Measurements from ENCODE around the gene HS1BP3. TPM values are rescaled to one million over a fixed set of nuclear protein-coding genes. Genes with fewer than 3 reads are reported as not detected.
A peak's percentile ranks its signal among the peaks of the same experiment; 100 is the strongest.

HS1BP3 gene
- total and polyA plus RNA-seq, 2 of the 13 experiments (the other 11 are each of a cell fraction or from before 2014, with no cell fraction given), result 15.2 to 22.0 TPM

GRCh38 chr2:20578895-20579825 lies 71.7 kb downstream of the HS1BP3 start (continued):
- TF ChIP-seq KMT2A (CRISPR knock-in tag; IDR thresholded peaks at IDR 0.05), result peak; percentile 61; the same call in 1 of the 2 replicates
- TF ChIP-seq, protein P1, sequence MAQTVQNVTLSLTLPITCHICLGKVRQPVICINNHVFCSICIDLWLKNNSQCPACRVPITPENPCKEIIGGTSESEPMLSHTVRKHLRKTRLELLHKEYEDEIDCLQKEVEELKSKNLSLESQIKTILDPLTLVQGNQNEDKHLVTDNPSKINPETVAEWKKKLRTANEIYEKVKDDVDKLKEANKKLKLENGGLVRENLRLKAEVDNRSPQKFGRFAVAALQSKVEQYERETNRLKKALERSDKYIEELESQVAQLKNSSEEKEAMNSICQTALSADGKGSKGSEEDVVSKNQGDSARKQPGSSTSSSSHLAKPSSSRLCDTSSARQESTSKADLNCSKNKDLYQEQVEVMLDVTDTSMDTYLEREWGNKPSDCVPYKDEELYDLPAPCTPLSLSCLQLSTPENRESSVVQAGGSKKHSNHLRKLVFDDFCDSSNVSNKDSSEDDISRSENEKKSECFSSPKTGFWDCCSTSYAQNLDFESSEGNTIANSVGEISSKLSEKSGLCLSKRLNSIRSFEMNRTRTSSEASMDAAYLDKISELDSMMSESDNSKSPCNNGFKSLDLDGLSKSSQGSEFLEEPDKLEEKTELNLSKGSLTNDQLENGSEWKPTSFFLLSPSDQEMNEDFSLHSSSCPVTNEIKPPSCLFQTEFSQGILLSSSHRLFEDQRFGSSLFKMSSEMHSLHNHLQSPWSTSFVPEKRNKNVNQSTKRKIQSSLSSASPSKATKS (CRISPR knock-in tag; IDR thresholded peaks at IDR 0.05), result no peak; the same call in 1 of the 2 replicates
- peak; percentile 84; the same call in 1 of the 2 replicates for TF ChIP-seq ZNF768 (CRISPR knock-in tag; IDR thresholded peaks at IDR 0.05)
- TF ChIP-seq ZNF251 (CRISPR knock-in tag; IDR thresholded peaks at IDR 0.05), result no peak
- no peak for TF ChIP-seq MTF2 (CRISPR knock-in tag; IDR thresholded peaks at IDR 0.05; ENCODE audit: borderline replicate concordance)
- TF ChIP-seq THAP9 (CRISPR knock-in tag; IDR thresholded peaks at IDR 0.05; ENCODE audit: borderline replicate concordance), result peak; percentile 86
- TF ChIP-seq, protein P2, sequence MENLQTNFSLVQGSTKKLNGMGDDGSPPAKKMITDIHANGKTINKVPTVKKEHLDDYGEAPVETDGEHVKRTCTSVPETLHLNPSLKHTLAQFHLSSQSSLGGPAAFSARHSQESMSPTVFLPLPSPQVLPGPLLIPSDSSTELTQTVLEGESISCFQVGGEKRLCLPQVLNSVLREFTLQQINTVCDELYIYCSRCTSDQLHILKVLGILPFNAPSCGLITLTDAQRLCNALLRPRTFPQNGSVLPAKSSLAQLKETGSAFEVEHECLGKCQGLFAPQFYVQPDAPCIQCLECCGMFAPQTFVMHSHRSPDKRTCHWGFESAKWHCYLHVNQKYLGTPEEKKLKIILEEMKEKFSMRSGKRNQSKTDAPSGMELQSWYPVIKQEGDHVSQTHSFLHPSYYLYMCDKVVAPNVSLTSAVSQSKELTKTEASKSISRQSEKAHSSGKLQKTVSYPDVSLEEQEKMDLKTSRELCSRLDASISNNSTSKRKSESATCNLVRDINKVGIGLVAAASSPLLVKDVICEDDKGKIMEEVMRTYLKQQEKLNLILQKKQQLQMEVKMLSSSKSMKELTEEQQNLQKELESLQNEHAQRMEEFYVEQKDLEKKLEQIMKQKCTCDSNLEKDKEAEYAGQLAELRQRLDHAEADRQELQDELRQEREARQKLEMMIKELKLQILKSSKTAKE (CRISPR knock-in tag; IDR thresholded peaks at IDR 0.05; ENCODE audit: borderline replicate concordance), result peak; percentile 99
- TF ChIP-seq LCORL (IDR thresholded peaks at IDR 0.05), result no peak
- TF ChIP-seq LCORL (CRISPR knock-in tag; IDR thresholded peaks at IDR 0.05), result peak; percentile 96
- peak; percentile 92 for TF ChIP-seq CSRNP1 (CRISPR knock-in tag; IDR thresholded peaks at IDR 0.05)
- no peak for TF ChIP-seq GPN1 (CRISPR knock-in tag; IDR thresholded peaks at IDR 0.05; ENCODE audit: borderline replicate concordance)
- TF ChIP-seq, protein P3, sequence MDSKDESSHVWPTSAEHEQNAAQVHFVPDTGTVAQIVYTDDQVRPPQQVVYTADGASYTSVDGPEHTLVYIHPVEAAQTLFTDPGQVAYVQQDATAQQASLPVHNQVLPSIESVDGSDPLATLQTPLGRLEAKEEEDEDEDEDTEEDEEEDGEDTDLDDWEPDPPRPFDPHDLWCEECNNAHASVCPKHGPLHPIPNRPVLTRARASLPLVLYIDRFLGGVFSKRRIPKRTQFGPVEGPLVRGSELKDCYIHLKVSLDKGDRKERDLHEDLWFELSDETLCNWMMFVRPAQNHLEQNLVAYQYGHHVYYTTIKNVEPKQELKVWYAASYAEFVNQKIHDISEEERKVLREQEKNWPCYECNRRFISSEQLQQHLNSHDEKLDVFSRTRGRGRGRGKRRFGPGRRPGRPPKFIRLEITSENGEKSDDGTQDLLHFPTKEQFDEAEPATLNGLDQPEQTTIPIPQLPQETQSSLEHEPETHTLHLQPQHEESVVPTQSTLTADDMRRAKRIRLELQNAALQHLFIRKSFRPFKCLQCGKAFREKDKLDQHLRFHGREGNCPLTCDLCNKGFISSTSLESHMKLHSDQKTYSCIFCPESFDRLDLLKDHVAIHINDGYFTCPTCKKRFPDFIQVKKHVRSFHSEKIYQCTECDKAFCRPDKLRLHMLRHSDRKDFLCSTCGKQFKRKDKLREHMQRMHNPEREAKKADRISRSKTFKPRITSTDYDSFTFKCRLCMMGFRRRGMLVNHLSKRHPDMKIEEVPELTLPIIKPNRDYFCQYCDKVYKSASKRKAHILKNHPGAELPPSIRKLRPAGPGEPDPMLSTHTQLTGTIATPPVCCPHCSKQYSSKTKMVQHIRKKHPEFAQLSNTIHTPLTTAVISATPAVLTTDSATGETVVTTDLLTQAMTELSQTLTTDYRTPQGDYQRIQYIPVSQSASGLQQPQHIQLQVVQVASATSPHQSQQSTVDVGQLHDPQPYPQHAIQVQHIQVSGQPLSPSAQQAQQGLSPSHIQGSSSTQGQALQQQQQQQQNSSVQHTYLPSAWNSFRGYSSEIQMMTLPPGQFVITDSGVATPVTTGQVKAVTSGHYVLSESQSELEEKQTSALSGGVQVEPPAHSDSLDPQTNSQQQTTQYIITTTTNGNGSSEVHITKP (CRISPR knock-in tag; IDR thresholded peaks at IDR 0.05; ENCODE audit: low read depth), result peak; percentile 84
- no peak for TF ChIP-seq ZBTB14 (CRISPR knock-in tag; IDR thresholded peaks at IDR 0.05)

Measured in HepG2 (cell line).